ES-I3 (cell line): Measurements from ENCODE around the gene CES2.
"Not testable (repeated sequence)": the region's sequence is repeated elsewhere in the genome, so short reads cannot be mapped to it uniquely, and the experiment has no call there.

Source experiments
- H3K36me3 ChIP-seq: 2 replicates; pipeline ENCODE4 v1.6.1; 2013; ENCODE audit warnings: mild to moderate bottlenecking, low read length, control low read depth, moderate library complexity; ENCODE audit not compliant: insufficient read depth
- H3K4me1 ChIP-seq: 2 replicates; pipeline ENCODE4 v1.6.1; 2013; ENCODE audit warnings: mild to moderate bottlenecking, control low read depth, low read length; ENCODE audit not compliant: insufficient read depth
- H3K9ac ChIP-seq: 2 replicates; pipeline ENCODE4 v1.6.1; 2013; ENCODE audit warnings: low read depth, mild to moderate bottlenecking, low read length, moderate library complexity
- H3K9me3 ChIP-seq: 2 replicates; pipeline ENCODE4 v1.6.1; 2013; ENCODE audit warnings: mild to moderate bottlenecking, low read length, moderate library complexity; ENCODE audit not compliant: control insufficient read depth, insufficient read depth

Gene CES2

GRCh38 chr16:66935314-66936011 is at the start of gene CES2:
Gene CES2 (plus strand): TSS chr16:66935516. CDS start chr16:66935636, 120 bp downstream.
- Histone ChIP-seq H3K9ac (peak within 1 kb of the TSS; percentile 97), H3K36me3 (no peaks in the 10 kb centered on the region; the same call in 1 of the 2 replicates), H3K9me3 (no peaks in the 10 kb centered on the region), H3K4me1 (peaks cover 5% of the 10 kb centered on the region; the same call in 1 of the 2 replicates)

- Histone ChIP-seq H3K4me1 (0 out of 2 replicates have a peak, but pooled peaks cover 3% of the 10 kb centered on the region), H3K9me3 (no peaks in the 10 kb centered on the region), H3K36me3 (peaks cover 7% of the 10 kb centered on the region), H3K9ac (no peak overlapping the region)
Observed at GRCh38 chr16:66886321-66886720, 49.0 kb upstream of the CES2 start.

GRCh38 chr16:66886914-66887313 is 48.4 kb upstream of the CES2 start:
- no peaks in the 10 kb centered on the region for H3K9me3 ChIP-seq
- H3K36me3 ChIP-seq: peaks cover 7% of the 10 kb centered on the region
- 0 out of 2 replicates have a peak, but pooled peaks cover 3% of the 10 kb centered on the region for H3K4me1 ChIP-seq
- H3K9ac ChIP-seq: no peak overlapping the region

- Histone ChIP-seq H3K36me3 (peaks cover 7% of the 10 kb centered on the region), H3K9ac (no peak overlapping the region), H3K4me1 (0 out of 2 replicates have a peak, but pooled peaks cover 3% of the 10 kb centered on the region), H3K9me3 (no peaks in the 10 kb centered on the region)
Observed at GRCh38 chr16:66888647-66889615, 46.4 kb upstream of the CES2 start.

- peaks cover 5% of the 10 kb centered on the region for H3K36me3 ChIP-seq
- no peaks in the 10 kb centered on the region for H3K9me3 ChIP-seq
- H3K4me1 ChIP-seq: 0 out of 2 replicates have a peak, but pooled peaks cover 3% of the 10 kb centered on the region
- H3K9ac ChIP-seq: no peak overlapping the region
Observed at GRCh38 chr16:66889622-66890021, 45.7 kb upstream of the CES2 start.

GRCh38 chr16:66890799-66891198 is 44.5 kb upstream of the CES2 start:
- Histone ChIP-seq H3K9ac (no peak overlapping the region), H3K4me1 (0 out of 2 replicates have a peak, but pooled peaks cover 3% of the 10 kb centered on the region), H3K9me3 (no peaks in the 10 kb centered on the region), H3K36me3 (no peaks in the 10 kb centered on the region; the same call in 1 of the 2 replicates)

GRCh38 chr16:66891360-66891759 is 44.0 kb upstream of the CES2 start:
- Histone ChIP-seq H3K36me3 (no peaks in the 10 kb centered on the region; the same call in 1 of the 2 replicates), H3K4me1 (0 out of 2 replicates have a peak, but pooled peaks cover 3% of the 10 kb centered on the region), H3K9me3 (no peaks in the 10 kb centered on the region), H3K9ac (no peak overlapping the region)

- 0 out of 2 replicates have a peak, but pooled peaks cover 2% of the 10 kb centered on the region for H3K4me1 ChIP-seq
- no peak overlapping the region for H3K9ac ChIP-seq
- H3K36me3 ChIP-seq: no peaks in the 10 kb centered on the region; the same call in 1 of the 2 replicates
- no peaks in the 10 kb centered on the region for H3K9me3 ChIP-seq
Observed at GRCh38 chr16:66891797-66892196, 43.5 kb upstream of the CES2 start.

- Histone ChIP-seq H3K4me1 (no peaks in the 10 kb centered on the region), H3K9me3 (no peaks in the 10 kb centered on the region), H3K9ac (no peak overlapping the region), H3K36me3 (no peaks in the 10 kb centered on the region; the same call in 1 of the 2 replicates)
Observed at GRCh38 chr16:66894055-66894454, 41.3 kb upstream of the CES2 start.

GRCh38 chr16:66894948-66895688 is 40.2 kb upstream of the CES2 start:
- Histone ChIP-seq H3K9ac (no peak overlapping the region), H3K36me3 (no peaks in the 10 kb centered on the region; the same call in 1 of the 2 replicates), H3K9me3 (no peaks in the 10 kb centered on the region), H3K4me1 (peaks cover 7% of the 10 kb centered on the region)

- Histone ChIP-seq H3K4me1 (peaks cover 11% of the 10 kb centered on the region), H3K9ac (no peak overlapping the region), H3K36me3 (no peaks in the 10 kb centered on the region; the same call in 1 of the 2 replicates), H3K9me3 (no peaks in the 10 kb centered on the region)
Observed at GRCh38 chr16:66895689-66895979, 39.7 kb upstream of the CES2 start.

GRCh38 chr16:66895999-66896398 is 39.3 kb upstream of the CES2 start:
- Histone ChIP-seq H3K9ac (no peak overlapping the region), H3K36me3 (no peaks in the 10 kb centered on the region; the same call in 1 of the 2 replicates), H3K9me3 (no peaks in the 10 kb centered on the region), H3K4me1 (peaks cover 11% of the 10 kb centered on the region)

GRCh38 chr16:66896682-66897081 is 38.6 kb upstream of the CES2 start:
- H3K4me1 ChIP-seq: peaks cover 11% of the 10 kb centered on the region
- not testable (repeated sequence) for H3K9ac ChIP-seq, H3K9me3 ChIP-seq, H3K36me3 ChIP-seq

GRCh38 chr16:66898207-66898606 is 37.1 kb upstream of the CES2 start:
- Histone ChIP-seq H3K9me3 (no peaks in the 10 kb centered on the region), H3K36me3 (no peaks in the 10 kb centered on the region), H3K4me1 (peaks cover 11% of the 10 kb centered on the region), H3K9ac (no peak overlapping the region)
